Neural progenitor cell (in vitro differentiated cells): Measurements from ENCODE around the gene WDR45B.

ENCODE experiments used
- EZH2 ChIP-seq: fragments of 200-600 bp; sonication (generic); IDR thresholded peaks from 2 replicates; pipeline ENCODE4 v1.6.1; 2017; ENCODE audit warnings: antibody characterized with exemption, mild to moderate bottlenecking, moderate library complexity
- EZH2phosphoT487 ChIP-seq: fragments of 200-600 bp; sonication (generic); IDR thresholded peaks from 2 replicates; pipeline ENCODE4 v1.6.1; 2017; ENCODE audit warnings: antibody characterized with exemption
- TF ChIP-seq, protein P1 (sequence below): fragments of 200-600 bp; sonication (generic); IDR thresholded peaks from 2 replicates; pipeline ENCODE4 v1.5.1; 2017; ENCODE audit warnings: antibody characterized with exemption, mild to moderate bottlenecking

DNA sequence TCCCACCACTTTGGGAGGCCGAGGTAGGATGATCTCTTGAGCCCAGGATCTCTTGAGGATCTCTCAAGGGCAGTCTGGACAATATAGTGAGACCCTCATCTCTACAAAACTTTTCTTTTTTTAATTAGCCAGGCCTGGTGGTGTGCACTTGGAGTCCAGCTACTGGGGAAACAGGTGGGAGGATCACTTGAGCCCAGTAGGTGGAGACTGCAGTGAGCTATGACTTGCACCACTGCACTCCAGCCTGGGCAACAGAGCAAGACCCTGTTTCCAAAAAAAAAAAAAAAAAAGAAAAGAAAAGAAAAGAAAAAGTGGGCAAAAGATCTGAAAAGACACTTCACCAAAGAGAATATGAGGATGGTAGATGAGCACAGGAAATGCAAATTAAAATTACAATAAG, 35.3 kb upstream of the WDR45B start:
- TF ChIP-seq, protein P1, sequence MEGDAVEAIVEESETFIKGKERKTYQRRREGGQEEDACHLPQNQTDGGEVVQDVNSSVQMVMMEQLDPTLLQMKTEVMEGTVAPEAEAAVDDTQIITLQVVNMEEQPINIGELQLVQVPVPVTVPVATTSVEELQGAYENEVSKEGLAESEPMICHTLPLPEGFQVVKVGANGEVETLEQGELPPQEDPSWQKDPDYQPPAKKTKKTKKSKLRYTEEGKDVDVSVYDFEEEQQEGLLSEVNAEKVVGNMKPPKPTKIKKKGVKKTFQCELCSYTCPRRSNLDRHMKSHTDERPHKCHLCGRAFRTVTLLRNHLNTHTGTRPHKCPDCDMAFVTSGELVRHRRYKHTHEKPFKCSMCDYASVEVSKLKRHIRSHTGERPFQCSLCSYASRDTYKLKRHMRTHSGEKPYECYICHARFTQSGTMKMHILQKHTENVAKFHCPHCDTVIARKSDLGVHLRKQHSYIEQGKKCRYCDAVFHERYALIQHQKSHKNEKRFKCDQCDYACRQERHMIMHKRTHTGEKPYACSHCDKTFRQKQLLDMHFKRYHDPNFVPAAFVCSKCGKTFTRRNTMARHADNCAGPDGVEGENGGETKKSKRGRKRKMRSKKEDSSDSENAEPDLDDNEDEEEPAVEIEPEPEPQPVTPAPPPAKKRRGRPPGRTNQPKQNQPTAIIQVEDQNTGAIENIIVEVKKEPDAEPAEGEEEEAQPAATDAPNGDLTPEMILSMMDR = no peak
- TF ChIP-seq EZH2 (no peak), EZH2phosphoT487 (no peak)
